Activated naive CD4-positive, alpha-beta T cell treated with anti-CD3 and anti-CD28 coated beads, Interleukin-2, amount 50 U/mL, for 72 hours (primary cell): Measurements from ENCODE around the gene LPCAT1. TPM values are rescaled to one million over a fixed set of nuclear protein-coding genes. Genes with fewer than 3 reads are reported as not detected.

Experiments
- ATAC-seq, 2 donors: fragments of 150-1000 bp; cut with Tn5 transposase; 2 replicates each; pipeline ENCODE4 v1.10.0; 2021; ENCODE audit warnings: mild to moderate bottlenecking in 2 of 2, moderate library complexity in 2 of 2
- DNase-seq, 2 donors: peaks; one replicate each; pipeline ENCODE4 v3.0.0; 2021 to 2022; ENCODE audit warnings: low spot score in 2 of 2
- H3K27ac Mint-ChIP-seq, 2 donors: one replicate each; pipeline ENCODE4 v1.8.0; 2022; ENCODE audit warnings: mild to moderate bottlenecking in 2 of 2, mixed read lengths in 2 of 2
- H3K36me3 Mint-ChIP-seq, 2 donors: one replicate each; pipeline ENCODE4 v1.8.0; 2022; ENCODE audit warnings: mixed read lengths in 2 of 2
- H3K9me3 Mint-ChIP-seq, 2 donors: one replicate each; pipeline ENCODE4 v1.8.0; 2022; ENCODE audit warnings: mixed read lengths in 2 of 2
- total RNA-seq, 2 donors: library from RNA; stranded (reverse); gene quantifications; one replicate each; pipeline ENCODE4 v1.2.3, GENCODE V29; 2022

LPCAT1 gene
- total RNA-seq, 2 donors from 2014 or later: 29.2 to 37.6 TPM

DNA sequence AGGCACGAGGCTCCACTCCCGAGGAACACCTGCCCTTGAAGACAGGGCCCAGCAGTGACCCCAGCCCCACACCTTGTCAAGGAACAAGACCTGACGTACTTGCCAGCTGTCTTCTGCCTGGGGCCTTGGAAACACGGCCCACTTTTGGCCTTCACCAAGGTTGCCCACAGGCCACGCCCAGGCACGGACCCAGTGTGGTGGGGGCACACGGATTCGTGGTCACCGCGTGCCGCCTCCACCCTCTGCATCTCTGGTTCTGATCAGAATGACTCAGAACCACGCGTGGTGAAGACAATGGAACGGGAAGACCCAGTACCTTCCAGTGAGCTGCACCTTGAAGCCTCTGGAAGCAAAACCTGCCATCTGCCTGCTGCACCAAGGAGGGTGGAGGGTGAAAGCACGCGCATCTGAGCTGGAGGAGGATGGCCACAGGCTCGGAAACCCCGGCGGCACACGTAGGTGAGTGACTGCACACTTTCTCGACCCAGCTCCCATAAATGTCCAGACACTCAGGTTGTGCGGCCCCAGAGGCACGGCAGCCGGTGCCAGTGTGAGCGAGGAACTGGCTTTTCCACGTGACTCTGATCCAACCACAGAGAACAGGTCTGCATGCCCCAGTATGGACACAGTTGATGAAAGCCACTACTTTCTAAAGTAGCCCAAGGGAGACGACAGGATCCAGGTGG lies 36.5 kb downstream of the LPCAT1 start:
- Mint-ChIP-seq H3K36me3 (peaks cover 0 to 6% of the 10 kb centered on the region in 2 donors), H3K9me3 (no peaks in the 10 kb centered on the region), H3K27ac (no peak overlapping the region)
- DNase-seq (no peak), ATAC-seq (no peak)

DNA sequence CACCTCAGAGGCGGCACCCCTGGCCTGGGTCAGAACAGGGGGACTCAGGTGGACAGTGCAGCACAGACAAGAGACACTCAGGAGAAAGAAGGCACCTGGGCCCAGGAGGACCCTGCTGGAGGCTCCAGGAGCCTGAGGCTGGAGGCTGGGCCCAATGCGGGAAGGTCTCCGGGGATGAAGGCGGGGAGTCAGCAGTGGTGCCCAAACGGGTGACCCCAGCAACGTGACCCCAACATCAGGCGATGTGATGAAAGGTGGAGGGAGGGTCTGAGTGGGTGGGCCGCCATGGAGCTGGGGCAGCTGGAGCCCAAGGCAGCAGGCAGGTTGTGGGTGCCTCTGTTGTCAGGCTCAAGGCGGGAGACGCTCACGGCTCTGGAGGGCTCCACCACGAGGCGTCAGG lies 37.5 kb downstream of the LPCAT1 start:
- Mint-ChIP-seq H3K9me3 (no peaks in the 10 kb centered on the region), H3K36me3 (peaks cover 0 to 6% of the 10 kb centered on the region in 2 donors), H3K27ac (peak overlapping the region in 1 of 2 donors; percentile 12)
- ATAC-seq (no peak), DNase-seq (no peak)

DNA sequence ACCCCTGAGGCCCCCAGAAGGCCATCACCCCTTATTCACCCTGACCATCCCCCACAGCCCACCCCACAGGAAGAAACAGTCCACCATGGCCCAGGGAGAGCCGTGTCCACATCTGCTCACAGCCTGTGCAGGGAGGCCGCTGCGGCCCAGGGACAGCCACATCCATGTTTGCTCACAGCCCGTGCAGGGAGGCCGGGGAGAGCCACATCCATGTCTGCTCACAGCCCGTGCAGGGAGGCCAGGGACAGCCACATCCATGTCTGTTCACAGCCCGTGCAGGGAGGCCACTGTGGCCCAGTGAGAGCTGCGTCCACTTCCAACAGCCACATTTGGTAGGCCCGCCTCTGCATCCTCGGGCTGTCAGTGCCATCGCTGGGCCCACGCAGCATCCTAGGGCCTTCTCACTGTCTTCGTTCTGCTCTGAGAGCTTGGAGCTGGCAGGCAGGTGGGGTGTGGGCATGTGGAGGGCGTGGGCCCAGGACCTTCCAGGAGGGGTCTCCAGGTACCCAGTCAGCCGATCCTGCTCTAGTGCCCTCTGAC lies 38.1 kb downstream of the LPCAT1 start:
- no peak for ATAC-seq
- DNase-seq: no peak
- H3K9me3 Mint-ChIP-seq: no peaks in the 10 kb centered on the region
- peak overlapping the region in 1 of 2 donors; percentile 60 for H3K27ac Mint-ChIP-seq
- H3K36me3 Mint-ChIP-seq: no peaks in the 10 kb centered on the region

DNA sequence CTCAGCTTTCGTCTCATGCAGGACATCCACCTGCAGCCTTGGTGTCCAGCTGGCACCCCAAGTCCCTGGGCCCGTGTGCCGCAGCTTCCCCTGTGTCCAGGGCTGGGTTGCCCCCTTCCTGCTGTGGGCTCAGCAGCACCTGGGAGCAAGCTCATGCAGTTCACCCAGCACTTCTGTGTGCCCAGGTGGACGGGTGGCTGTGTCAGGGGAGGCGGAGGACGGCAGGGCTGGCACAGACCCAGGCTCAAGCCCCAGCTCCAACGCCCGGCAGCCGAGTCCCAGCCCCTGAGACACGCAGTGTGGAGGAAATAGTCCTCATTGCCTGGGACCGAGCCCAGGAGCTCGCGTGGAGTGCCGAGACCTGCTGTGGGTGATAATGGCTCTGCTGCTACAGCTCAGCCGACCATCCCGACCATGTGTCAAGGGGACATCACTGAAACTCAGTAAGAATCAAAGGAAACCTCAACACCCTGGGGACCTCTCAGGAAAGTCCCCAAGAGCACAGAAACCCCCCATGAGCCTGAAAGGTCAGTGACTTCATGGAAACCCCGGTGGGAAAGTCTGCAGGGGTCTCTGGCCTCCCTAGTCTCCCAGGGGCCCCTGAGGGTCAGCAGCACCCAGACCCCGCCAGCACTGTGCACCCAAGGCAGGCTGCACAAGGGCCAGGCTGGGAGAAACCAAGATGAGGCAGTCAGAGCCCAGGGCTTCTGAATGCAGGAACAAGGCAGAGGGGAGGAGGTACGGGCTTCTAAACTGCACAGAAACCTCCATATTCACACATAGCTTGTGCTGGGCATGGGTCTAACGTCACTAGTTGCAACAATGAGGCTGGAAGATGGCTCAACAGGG lies 38.8 kb downstream of the LPCAT1 start:
- H3K36me3 Mint-ChIP-seq: no peaks in the 10 kb centered on the region
- DNase-seq (no peak), ATAC-seq (no peak)
- H3K9me3 Mint-ChIP-seq: no peaks in the 10 kb centered on the region
- H3K27ac Mint-ChIP-seq: peak overlapping the region in 1 of 2 donors; percentile 75

DNA sequence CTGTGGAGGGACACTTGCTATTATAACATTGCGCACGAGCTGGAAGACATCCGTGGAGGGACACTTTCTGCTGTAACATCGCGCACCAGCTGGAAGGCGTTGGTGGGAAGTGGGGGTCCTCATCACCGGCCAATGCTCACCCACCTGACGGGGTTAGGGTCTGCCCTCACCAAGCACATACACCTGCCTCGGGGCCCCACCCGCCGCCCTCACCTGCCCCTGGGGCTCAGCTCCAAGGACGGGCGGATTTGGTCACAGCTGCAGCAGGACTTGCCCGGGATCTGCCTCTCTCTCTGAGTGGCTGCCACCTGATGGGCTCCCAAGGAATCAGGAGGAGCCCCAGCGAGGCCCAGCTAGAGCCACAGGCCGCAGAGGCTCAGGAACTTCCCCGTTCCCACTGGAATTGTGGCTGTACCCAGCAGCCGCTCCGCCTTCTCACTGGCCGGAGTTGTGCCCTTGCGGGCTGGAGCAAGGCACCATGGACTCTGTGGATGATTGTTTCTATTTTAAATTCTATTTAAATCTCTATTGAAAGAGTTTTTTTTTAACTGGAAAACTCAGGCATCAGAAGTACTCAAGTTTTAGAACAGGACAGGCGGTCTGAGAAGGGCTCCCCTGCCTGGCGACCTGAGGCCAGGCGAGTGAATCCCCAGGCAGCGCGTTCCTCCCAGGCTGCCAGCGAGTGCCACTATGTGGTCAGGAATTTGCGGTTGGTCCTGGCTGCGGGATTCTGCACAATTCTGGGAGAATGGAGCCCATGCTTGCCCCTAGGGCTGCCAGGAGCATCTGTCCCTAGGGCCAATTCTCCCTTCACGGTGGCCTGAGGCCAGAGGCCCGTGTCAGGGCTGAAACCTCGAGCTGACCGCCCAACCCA lies 39.7 kb downstream of the LPCAT1 start:
- Mint-ChIP-seq H3K27ac (peak overlapping the region in 1 of 2 donors; percentile 75), H3K9me3 (no peaks in the 10 kb centered on the region), H3K36me3 (no peaks in the 10 kb centered on the region)
- ATAC-seq: no peak
- no peak for DNase-seq

DNA sequence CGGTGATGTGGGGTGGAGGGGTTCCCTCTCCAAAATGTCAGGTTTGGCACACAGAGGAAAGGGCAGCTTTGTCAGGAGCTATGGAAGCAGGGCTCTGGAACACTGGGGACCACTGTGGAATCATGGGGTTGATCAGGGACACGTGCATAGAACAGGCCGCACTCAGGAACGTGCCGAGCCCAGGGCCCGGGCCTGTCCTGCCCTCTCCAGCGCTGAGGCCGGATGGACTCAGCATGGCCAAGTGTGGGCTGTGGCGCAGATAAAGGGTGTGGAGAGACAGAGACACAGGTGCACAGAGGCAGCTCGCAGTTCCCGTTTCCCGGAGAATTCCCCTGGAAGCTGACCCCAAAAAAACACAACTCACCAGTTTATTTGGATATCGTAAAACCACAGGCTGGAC lies 40.7 kb downstream of the LPCAT1 start:
- no peak for ATAC-seq
- Mint-ChIP-seq H3K27ac (peak overlapping the region in 1 of 2 donors; percentile 24), H3K36me3 (no peaks in the 10 kb centered on the region), H3K9me3 (no peaks in the 10 kb centered on the region)
- no peak for DNase-seq

DNA sequence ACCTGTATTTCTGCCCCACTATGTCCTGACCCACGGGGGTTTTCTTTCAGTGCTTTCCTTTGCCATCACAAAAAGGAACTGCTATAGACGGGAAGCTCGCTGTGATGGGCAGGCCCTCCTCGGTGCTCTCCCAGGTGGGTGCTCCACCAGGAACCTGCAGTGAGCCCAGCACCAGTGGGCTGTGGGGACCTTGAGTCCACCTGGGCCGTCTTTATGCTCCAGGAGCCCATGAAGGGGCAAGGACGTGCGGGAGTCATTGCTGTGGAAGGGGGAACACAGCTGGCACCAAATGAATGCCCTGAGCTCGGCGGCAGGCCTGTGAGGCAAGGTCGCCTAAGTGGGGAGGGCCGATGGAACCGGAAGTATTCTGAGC lies 41.8 kb downstream of the LPCAT1 start:
- Mint-ChIP-seq H3K36me3 (no peaks in the 10 kb centered on the region), H3K9me3 (no peaks in the 10 kb centered on the region), H3K27ac (peak overlapping the region in 1 of 2 donors; percentile 74)
- ATAC-seq (no peak), DNase-seq (no peak)

DNA sequence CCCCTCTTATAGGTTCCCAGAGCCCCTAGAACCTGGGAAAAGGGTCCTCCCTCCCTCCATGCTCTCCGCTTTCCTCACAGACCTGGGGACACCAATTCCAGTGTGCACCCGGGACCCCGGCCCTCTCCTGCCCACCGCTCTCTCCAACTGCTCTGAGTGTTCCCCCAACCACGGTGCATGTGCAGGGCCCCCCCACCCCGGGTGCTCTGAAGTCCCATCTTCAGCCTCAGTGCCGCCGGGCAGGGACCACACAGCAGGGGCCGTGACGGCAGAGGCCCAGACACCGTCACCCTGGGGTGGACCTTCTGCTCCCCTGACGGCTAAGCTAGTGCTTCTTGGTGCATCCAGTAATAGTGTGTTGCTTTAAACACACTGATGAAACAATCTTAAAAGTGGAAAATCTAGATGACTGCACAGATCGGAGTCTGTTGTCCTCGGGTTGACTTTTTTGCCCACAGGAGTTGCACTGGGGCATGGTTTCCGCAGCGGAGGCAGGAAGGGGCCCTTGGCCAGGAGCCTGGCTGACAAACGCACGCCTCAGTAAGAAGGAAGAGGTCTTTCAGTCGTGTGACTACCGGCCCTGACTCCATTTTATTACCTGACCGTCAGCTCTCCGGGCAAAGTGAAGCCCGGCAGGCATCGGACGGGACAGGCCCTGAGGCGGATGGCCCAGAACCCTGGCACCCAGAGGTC lies 42.3 kb downstream of the LPCAT1 start:
- Mint-ChIP-seq H3K27ac (no peak overlapping the region), H3K9me3 (no peaks in the 10 kb centered on the region), H3K36me3 (no peaks in the 10 kb centered on the region)
- no peak for ATAC-seq
- no peak for DNase-seq

DNA sequence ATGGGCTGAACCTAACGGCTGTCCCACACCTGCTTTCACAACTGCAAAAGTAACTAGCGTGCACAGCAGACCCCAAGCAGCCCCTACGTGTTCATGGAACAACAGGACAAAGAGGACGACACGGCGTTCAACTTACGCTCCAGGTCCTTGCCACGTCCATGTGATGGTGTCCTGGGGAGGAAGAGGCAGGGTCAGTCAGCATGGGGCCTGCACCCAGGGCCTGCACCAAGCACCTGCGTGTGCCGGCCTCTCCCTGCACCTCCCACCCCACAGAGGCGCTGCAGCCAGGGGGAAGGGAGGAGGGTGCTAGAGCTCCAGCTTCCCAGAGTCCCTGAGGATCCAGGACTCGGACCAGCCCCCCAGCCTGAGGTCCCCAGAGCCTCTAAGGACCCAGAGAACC lies 43.0 kb downstream of the LPCAT1 start:
- Mint-ChIP-seq H3K36me3 (no peaks in the 10 kb centered on the region), H3K27ac (no peak overlapping the region), H3K9me3 (no peaks in the 10 kb centered on the region)
- DNase-seq (no peak), ATAC-seq (no peak)

DNA sequence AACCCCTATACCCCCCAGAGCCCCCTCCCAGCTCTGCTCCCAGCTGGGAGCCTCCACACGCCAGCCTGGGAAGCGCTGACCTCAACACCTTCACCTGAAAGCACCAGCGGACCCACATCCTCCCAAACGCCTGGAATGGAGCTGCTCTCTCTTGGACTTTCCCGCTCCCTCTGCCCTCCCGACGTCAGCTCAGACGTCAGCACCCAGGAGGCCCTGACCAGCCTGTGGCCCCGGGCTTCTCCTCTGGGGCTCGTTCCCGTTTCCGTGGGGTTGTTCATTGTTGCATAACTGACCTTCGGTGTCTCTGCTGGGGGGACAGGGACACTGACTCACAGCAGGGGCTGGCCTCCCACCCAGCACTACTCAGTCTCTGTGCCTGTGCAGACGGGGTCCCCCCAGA lies 43.5 kb downstream of the LPCAT1 start:
- ATAC-seq (no peak), DNase-seq (no peak)
- no peak overlapping the region for H3K27ac Mint-ChIP-seq
- H3K36me3 Mint-ChIP-seq: no peaks in the 10 kb centered on the region
- no peaks in the 10 kb centered on the region for H3K9me3 Mint-ChIP-seq

DNA sequence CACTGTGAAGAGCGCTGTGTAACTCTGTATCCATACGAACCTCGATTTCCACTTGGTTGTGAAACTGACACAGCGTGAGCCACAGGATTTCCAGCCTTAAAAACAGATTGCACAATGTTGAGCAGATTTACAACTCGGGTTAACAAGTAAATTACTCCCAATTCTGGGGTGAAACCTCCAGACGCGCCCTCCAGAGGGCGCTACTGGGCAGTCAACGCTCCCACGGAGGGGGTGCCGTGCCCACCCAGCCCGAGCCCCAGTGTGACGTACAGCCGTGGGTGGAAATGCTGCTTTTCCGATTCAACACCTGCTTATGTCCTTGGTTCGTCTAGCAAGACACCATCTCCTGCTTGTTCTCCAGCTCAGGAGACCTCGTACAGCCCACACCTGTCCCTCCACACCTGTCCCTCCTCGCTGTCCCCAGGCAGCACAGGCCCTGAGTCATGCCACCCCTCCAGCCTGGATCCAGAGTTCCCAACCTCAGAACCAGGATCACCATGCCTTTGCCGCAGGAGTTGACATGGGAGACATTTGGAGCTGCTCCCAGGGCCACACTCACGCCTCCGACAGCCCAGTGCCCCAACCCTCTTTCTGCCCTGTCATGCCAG lies 44.1 kb downstream of the LPCAT1 start:
- Mint-ChIP-seq H3K36me3 (no peaks in the 10 kb centered on the region), H3K27ac (no peak overlapping the region), H3K9me3 (no peaks in the 10 kb centered on the region)
- ATAC-seq: peak in 1 of 2 donors; percentile 61
- DNase-seq: peak in 1 of 2 donors; percentile 38

DNA sequence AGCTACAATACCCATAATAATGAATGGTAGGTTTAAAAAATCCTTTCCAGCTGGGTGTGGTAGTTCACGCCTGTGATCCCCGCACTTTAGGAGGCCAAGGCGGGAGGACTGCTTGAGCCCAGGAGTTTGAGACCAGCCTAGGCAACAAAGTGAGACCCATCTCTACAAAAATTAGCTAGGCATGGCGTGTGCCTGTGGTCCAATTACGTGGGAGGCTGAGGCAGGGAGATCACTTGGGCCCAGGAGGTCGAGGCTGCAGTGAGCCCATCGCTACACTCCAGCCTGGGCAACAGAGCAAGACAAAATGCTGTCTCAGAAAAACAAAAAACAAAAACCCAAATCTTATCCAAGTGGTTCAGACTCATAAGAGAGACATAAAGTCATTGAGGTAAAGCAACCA lies 44.7 kb downstream of the LPCAT1 start:
- no peak for ATAC-seq
- H3K9me3 Mint-ChIP-seq: no peaks in the 10 kb centered on the region
- no peak for DNase-seq
- H3K27ac Mint-ChIP-seq: no peak overlapping the region
- no peaks in the 10 kb centered on the region for H3K36me3 Mint-ChIP-seq

DNA sequence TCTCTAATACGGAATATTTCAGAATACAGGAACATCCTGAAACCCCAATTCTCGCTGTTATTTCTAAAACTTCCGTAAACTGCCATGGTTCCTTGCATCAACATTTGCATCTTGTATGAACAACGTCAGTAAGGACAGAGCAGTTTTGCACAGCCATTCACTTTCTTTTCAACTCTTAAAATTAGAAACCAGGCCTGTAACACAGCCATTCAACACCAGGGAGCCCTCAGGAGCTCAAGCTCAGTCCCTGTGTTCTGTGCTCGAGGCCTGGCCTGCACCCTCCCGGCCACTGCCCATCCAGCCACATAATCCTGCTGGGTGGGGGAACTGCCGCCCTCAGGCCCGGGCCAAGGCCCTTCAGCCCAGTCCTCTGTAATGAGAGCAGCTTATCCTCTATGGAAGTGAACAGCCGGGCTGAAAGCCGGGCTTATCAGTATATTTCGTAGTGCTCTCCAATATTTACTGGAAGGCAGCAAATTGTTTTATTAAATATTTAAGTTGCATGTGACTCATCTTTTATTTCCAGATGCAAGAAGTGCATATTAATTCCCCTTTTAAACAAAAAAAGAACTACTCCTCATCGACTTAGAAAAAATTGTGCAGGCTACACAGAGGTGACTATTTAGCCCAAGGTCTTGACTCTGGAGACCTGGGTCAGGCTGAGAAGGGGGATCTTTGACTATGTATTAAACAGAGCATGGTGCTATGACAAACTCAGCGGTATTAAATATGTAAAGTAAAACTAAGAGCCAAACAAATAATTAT lies 45.3 kb downstream of the LPCAT1 start:
- no peaks in the 10 kb centered on the region for H3K9me3 Mint-ChIP-seq
- no peak for ATAC-seq
- H3K36me3 Mint-ChIP-seq: no peaks in the 10 kb centered on the region
- DNase-seq: no peak
- no peak overlapping the region for H3K27ac Mint-ChIP-seq

DNA sequence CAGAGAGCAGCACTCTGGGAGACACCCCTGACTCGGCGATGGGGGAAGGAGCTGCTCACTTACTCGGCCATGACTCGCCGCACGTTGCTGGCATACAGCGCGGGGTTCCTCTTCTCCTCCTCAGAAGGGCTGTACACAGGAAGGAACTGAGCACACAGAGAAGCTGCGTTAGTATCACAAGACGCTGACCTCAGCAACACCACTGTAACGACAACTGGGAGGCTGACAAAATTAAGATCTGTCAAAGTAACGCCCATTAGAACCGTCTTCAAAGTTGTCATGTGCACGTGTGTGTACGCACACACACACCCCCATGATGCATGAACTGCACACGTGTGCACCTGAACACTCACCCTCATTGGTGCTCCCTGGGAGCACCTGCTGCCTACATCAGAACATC lies 46.4 kb downstream of the LPCAT1 start:
- DNase-seq (no peak), ATAC-seq (no peak)
- H3K27ac Mint-ChIP-seq: no peak overlapping the region
- H3K36me3 Mint-ChIP-seq: no peaks in the 10 kb centered on the region
- no peaks in the 10 kb centered on the region for H3K9me3 Mint-ChIP-seq

DNA sequence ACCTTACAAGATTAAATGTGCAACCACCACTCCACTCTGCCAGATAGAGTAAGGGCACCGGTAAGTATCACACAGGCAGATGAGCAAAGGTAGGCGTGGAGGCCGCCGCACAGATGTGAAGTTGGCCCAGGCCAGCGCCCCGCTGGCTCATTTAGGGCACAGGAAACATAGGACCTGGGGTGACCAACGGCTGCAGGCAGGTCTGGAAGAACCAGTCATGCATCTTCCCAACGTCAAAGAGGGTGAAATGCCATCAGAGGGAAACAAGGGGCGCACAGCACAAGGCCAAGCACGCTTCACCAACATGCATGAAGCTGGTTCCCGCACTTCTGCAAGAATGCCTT lies 46.8 kb downstream of the LPCAT1 start:
- no peak for DNase-seq
- ATAC-seq: no peak
- Mint-ChIP-seq H3K9me3 (no peaks in the 10 kb centered on the region), H3K27ac (no peak overlapping the region), H3K36me3 (no peaks in the 10 kb centered on the region)
